ENCODE measurements around the gene LRRC55.

DNA sequence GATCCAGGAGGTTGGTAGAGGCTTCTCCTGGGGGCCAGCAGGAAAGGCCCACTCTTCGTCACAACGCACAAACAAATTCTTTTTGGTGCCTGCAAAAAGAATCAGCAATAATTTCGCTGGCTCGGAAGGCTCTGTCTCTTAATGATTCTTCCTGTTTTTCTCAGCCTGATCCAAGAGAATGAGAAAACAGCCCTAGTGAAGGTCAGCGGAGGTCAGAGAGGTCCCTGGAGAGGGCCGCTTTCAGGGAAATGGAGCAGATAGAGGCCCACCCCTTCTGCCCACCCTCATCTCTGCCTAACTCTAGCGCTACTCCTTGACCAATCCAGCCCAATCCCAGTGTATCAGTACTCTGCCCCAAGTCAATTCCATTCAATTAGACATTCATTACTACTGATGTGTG is 19.2 kb downstream of the LRRC55 start:
- no peak for TF ChIP-seq CTCF (IDR thresholded peaks at IDR 0.05)
- TF ChIP-seq, protein P1, sequence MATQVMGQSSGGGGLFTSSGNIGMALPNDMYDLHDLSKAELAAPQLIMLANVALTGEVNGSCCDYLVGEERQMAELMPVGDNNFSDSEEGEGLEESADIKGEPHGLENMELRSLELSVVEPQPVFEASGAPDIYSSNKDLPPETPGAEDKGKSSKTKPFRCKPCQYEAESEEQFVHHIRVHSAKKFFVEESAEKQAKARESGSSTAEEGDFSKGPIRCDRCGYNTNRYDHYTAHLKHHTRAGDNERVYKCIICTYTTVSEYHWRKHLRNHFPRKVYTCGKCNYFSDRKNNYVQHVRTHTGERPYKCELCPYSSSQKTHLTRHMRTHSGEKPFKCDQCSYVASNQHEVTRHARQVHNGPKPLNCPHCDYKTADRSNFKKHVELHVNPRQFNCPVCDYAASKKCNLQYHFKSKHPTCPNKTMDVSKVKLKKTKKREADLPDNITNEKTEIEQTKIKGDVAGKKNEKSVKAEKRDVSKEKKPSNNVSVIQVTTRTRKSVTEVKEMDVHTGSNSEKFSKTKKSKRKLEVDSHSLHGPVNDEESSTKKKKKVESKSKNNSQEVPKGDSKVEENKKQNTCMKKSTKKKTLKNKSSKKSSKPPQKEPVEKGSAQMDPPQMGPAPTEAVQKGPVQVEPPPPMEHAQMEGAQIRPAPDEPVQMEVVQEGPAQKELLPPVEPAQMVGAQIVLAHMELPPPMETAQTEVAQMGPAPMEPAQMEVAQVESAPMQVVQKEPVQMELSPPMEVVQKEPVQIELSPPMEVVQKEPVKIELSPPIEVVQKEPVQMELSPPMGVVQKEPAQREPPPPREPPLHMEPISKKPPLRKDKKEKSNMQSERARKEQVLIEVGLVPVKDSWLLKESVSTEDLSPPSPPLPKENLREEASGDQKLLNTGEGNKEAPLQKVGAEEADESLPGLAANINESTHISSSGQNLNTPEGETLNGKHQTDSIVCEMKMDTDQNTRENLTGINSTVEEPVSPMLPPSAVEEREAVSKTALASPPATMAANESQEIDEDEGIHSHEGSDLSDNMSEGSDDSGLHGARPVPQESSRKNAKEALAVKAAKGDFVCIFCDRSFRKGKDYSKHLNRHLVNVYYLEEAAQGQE (IDR thresholded peaks at IDR 0.05; ENCODE audit: insufficient read depth in 1 of 2, low read depth in 2 of 2, low read length in 1 of 2), result no peak
